HG02840 (cell line): Measurements from ENCODE around the gene CAPN14.

ENCODE experiments used
- ATAC-seq: cut with Tn5 transposase; IDR thresholded peaks from one replicate; pipeline ENCODE4 v1.9.1; 2021; ENCODE audit warnings: mild to moderate bottlenecking, moderate library complexity, moderate number of reproducible peaks; ENCODE audit not compliant: unreplicated experiment, low FRiP score

CAPN14 gene

GRCh38 chr2:31217465-31218200 is at the start of gene CAPN14:
Gene CAPN14 (minus strand): TSS chr2:31217515. CDS start chr2:31205447, 12,068 bp downstream.
- no peak for ATAC-seq

GRCh38 chr2:31266804-31267203 is 49.5 kb upstream of the CAPN14 start:
- ATAC-seq, result no peak

GRCh38 chr2:31265234-31265633 is 47.9 kb upstream of the CAPN14 start:
- ATAC-seq, result no peak

- ATAC-seq, result no peak
Observed at GRCh38 chr2:31263636-31264190, 46.4 kb upstream of the CAPN14 start.

GRCh38 chr2:31260870-31261269 is 43.6 kb upstream of the CAPN14 start:
- no peak for ATAC-seq

GRCh38 chr2:31259075-31259474 is 41.8 kb upstream of the CAPN14 start:
- ATAC-seq, result no peak

GRCh38 chr2:31258351-31258750 is 41.0 kb upstream of the CAPN14 start:
- no peak for ATAC-seq

GRCh38 chr2:31256611-31257382 is 39.5 kb upstream of the CAPN14 start:
- peak; percentile 5 for ATAC-seq

- ATAC-seq, result peak; percentile 73
Observed at GRCh38 chr2:31255911-31256571, 38.7 kb upstream of the CAPN14 start.

- ATAC-seq, result no peak
Observed at GRCh38 chr2:31254237-31255203, 37.2 kb upstream of the CAPN14 start.

- no peak for ATAC-seq
Observed at GRCh38 chr2:31253356-31254131, 36.2 kb upstream of the CAPN14 start.

GRCh38 chr2:31251851-31252250 is 34.5 kb upstream of the CAPN14 start:
- no peak for ATAC-seq

GRCh38 chr2:31251018-31251417 is 33.7 kb upstream of the CAPN14 start:
- ATAC-seq, result no peak

GRCh38 chr2:31249009-31249690 is 31.8 kb upstream of the CAPN14 start:
- no peak for ATAC-seq

- no peak for ATAC-seq
Observed at GRCh38 chr2:31248139-31248538, 30.8 kb upstream of the CAPN14 start.

- ATAC-seq, result no peak
Observed at GRCh38 chr2:31247711-31248110, 30.4 kb upstream of the CAPN14 start.

- ATAC-seq, result no peak
Observed at GRCh38 chr2:31246184-31246852, 29.0 kb upstream of the CAPN14 start.

GRCh38 chr2:31244101-31244500 is 26.8 kb upstream of the CAPN14 start:
- ATAC-seq, result no peak
